ENCODE data around the gene TNFRSF1A.

TNFRSF1A gene

DNA sequence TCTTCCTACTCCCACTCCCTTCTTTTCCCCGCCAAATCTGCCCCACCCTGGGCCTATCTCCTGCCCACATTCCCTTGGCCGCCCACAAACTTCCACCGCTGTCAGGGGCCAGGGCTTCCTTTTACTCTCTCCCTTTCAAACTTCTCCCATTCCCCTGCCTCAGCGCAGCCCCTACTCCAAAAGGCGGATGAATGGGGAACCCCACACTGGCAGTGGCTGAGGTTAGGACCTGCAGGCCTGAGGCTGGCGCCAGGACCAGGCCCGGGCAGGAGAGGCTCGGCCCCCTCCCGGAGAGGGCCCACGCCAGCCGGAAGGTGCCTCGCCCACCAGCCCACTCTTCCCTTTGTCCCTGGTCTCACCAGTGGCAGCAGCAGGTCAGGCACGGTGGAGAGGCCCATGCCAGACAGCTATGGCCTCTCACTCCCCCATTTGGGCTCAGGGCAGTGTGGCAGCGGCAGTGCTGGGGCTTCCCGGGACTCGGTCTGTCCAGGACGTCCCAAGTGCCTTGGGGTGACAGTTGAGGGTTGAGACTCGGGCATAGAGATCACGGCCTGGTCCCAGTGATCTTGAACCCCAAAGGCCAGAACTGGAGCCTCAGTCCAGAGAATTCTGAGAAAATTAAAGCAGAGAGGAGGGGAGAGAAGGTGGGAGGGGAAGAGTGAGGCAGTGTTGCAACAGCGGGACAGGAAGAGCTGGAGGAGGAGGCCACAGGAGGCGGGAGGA is at the start of gene TNFRSF1A:
Gene TNFRSF1A, minus strand, starts transcription at position 660 of the 723 bp plus-strand sequence. Its CDS starts 262 bp downstream, at position 398.
- DNase-seq (ENCODE audit: low read depth in 2 of 2) = no peak

DNA sequence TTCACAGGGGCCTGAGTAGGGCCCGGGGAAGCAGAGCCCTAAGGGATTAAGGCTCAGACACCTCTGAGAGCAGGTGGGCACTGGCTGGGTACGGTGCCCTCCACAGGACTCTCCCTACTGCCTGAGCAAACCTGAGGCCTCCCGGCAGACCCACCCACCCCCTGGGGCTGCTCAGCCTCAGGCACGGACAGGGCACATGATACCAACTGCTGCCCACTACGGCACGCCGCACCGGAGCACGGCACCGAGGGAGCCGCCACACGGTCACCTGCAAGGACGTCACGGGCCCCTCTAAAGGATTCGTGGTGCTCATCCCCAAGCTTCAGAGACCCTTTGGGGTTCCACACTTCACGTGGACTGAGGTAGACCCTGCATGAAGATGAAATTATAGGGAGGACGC is 49.1 kb upstream of the TNFRSF1A start:
- no peak for DNase-seq (ENCODE audit: low read depth in 2 of 2)

DNA sequence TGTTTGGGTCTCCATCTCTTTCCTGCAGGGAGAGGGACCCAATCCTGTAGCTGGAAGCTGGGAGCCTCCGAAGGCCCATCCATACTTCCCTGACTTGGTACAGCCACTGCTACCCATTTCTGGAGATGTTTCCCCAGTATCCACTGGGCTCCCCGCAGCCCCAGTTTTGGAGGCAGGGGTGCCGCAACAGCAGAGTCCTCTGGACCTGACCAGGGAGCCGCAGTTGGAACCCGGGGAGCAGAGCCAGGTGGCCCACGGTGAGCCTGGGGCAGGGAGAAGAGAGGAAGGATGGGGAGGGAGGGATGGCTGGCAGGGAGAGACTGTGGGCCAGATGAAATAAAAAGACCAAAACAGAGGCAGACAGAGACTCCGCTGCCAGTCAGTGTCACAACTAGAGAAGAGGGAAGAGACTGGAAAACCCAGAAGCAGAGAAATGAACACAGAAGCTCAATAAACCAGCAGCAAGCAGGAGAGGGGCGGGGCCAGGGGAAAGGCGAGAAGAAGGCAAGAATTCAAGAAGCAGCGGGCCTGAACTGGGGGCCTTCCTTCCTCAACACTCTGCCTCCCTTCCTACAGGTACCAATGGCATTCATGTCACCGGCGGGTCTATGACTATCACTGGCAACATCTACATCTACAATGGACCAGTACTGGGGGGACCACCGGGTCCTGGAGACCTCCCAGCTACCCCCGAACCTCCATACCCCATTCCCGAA is 48.4 kb upstream of the TNFRSF1A start:
- DNase-seq (ENCODE audit: low read depth in 2 of 2) = no peak

DNA sequence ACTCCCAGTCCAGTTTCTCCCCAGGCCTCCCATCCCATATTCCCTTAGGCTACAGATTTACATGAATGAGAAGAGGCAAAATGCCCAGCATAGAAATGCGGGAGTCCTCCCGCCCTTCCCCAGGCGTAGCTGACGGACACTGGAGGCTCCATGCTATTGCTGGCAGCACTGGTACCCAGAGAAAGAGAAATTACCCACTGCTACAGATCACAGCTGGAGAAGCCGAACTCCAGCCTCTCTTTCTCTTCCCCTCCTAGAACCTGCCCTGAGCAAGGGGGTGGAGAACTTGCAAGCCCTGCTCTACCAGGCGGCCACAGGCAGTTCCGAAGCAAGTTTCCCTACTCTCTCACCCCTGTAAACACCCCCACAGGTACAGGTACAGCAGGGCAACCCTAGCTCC is 45.7 kb upstream of the TNFRSF1A start:
- no peak for DNase-seq (ENCODE audit: low read depth in 2 of 2)

DNA sequence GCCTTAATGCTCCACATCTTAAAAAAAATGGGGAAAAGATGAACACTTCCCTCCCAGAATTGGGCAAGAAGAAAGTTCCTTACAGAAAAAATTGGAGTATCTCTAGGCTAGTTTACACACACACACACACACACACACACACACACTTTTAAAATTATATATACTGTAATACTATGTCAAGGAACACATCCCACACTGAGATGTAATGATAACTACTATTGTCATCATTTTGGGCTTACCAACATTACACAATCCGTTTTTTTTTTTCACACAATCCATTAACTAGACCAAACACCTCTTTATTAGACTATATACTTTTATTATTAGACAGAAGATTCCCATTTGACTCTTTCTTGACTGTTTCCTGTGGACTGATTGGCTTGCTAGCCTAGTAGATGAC is 44.6 kb upstream of the TNFRSF1A start:
- DNase-seq (ENCODE audit: low read depth in 2 of 2) = no peak

DNA sequence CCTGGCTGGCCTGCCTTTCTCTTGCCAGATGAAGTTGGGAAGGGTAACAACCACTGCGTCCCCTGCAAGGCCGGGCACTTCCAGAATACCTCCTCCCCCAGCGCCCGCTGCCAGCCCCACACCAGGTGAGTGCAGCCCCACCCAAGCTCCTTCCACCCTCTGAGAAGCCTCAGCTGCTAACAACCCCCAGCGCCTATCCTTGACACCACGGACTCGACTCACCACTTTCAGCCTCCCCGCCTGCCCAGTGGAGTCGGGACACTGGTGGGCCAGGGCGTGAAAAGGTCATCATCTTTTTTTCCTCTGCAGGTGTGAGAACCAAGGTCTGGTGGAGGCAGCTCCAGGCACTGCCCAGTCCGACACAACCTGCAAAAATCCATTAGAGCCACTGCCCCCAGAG is 44.2 kb upstream of the TNFRSF1A start:
- DNase-seq (ENCODE audit: low read depth in 2 of 2) = no peak

DNA sequence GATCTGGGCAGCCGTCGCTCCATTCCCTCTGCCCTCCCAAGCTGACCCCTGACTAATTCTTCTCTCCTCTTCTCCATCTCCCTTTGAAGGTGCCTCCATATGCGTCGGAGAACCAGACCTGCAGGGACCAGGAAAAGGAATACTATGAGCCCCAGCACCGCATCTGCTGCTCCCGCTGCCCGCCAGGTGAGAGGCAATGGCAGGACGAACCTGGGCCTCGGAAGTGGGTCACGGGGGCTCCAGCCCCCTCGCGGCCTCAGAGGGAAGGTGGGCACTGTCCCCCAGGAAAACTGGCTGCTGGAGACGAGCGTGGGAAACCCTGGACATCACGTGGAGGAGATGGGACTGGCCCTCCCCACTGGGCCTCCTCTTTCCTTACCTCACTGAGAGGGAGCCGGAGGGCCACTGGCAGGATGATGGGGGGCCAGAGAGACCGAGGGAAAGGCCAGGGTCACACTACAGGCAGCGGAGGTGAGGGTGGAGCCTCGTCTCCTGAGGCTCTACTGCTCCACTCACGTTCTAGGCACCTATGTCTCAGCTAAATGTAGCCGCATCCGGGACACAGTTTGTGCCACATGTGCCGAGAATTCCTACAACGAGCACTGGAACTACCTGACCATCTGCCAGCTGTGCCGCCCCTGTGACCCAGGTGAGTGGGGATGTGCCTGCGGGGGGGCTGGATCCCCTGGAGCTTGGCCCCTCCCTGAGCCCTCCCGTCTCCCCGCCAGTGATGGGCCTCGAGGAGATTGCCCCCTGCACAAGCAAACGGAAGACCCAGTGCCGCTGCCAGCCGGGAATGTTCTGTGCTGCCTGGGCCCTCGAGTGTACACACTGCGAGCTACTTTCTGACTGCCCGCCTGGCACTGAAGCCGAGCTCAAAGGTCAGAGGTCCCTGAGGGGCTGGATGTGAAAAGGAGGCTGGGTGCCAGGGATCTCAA is 42.9 kb upstream of the TNFRSF1A start:
- DNase-seq (ENCODE audit: low read depth in 2 of 2) = no peak

DNA sequence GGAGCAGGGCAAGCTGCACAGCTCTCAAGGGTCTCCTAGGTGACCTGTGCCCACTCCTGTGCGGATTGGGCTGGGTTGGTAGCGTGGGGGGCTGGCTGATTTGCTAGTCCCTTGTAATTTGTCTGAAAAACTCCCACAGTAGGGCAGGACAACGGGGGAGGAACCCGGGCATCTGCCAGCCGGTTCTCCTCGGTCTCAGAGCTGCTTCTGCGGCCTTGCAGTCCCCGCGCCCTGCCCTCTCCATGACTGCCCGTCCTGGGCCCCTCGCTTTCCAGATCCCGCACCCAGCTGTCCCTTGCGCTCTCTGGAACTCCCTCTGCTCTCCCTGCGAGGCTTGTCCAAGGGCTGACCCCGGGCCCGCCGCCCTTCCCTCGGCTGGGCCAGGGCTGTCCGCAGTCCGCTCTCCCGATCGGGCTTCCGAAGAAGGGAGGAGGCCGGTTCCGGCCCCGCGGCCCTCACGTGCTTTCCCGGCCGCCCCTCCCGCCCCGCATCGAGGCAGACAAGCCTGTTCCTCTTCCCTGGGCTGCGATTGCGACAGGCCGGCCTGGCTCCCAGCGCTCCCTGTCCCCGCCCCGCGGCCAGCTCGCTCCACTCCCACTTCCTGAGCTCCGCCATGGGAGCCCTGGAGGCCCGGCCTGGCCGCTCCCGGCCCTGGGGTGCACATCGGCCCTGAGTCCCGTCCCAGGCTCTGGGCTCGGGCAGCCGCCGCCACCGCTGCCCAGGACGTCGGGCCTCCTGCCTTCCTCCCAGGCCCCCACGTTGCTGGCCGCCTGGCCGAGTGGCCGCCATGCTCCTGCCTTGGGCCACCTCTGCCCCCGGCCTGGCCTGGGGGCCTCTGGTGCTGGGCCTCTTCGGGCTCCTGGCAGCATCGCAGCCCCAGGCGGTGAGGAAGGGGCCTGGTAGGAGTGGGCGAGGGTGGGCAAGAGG is 42.0 kb upstream of the TNFRSF1A start, which contains the start of gene LTBR:
Gene LTBR, plus strand, starts transcription at position 591 of the 927 bp plus-strand sequence. Its CDS starts 197 bp downstream, at position 788.
- DNase-seq (ENCODE audit: low read depth in 2 of 2) = no peak

DNA sequence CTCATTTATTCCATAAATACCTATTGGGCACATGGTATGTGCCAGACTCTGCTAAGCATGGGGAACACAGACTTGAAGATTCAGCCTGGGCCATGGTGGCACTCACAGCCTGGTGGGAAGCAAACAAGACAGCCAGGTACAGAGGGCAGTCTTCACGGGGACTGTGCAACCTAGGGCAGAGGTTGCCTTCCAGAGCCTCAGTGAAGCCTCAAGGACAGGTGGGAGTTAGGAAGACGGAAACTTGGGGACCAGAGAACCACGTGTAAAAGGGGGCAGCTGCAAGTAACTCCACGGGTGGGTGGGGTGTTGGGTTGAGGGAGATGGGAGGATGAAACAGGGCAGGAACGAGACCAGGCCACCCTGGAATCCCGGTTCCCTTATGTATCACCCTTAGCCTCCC is 41.1 kb upstream of the TNFRSF1A start:
- no peak for DNase-seq (ENCODE audit: low read depth in 2 of 2)

DNA sequence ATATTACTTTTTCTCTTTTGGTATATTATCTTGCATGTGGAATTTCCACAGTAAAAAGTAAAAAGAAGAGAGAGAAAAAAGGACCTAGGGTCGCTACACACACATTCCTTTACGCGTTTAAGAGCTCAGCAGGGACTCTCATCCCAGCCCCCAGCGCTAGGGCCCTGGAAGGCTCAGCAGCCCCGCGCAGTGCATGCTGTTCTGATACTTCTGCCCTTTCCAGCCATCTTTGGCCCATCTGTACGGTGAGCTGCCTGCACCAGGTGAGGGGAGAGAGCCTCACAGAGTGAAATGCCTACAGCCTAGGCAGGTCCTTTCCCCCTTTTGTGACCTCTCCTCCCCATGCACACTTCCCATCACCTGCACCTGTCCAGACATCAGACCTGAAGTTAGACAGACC is 40.5 kb upstream of the TNFRSF1A start:
- DNase-seq (ENCODE audit: low read depth in 2 of 2) = no peak

DNA sequence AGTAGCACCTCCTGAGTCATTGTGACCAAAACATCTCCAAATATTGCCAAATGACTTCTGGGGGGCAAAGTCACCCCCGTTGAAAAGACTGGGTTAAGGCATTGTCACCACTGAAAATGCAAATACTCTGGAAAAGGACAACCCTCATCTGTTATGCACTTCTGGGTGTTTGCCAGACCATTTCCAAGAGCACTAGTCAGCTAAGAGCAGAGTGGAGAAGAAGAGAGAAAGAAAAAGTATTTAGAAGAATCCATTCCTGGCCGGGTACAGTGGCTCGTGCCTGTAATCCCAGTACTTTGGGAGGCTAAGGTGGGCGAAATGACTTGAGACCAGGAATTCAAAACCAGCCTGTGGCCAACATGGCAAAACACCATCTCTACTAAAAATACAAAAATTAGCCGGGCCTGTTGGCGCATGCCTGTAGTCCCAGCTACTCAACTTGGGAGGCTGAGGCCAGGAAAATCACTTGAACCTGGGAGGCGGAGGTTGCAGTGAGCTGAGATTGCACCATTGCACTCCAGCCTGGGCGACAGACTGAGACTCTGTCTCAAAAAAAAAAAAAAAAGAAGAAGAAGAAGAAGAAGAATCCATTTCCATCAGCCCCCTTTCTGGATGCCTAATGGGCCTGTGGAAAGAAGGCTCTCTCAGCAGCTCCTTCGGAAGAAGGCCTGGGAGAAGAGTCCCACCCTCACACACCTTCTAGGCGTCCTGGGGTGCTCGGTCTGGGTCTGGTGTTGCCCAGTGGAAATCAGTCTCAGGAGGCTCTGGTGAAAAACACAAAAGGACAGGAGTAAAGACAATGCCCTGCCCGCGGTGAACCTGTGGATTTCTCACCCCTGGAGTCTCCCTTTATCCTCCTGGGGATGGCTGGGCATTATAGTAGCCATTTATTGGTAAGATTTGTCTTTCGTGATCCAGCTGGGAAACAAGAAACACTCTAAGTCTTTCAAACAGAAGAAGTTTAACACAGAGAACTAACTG is 38.6 kb upstream of the TNFRSF1A start:
- DNase-seq (ENCODE audit: low read depth in 2 of 2) = no peak

DNA sequence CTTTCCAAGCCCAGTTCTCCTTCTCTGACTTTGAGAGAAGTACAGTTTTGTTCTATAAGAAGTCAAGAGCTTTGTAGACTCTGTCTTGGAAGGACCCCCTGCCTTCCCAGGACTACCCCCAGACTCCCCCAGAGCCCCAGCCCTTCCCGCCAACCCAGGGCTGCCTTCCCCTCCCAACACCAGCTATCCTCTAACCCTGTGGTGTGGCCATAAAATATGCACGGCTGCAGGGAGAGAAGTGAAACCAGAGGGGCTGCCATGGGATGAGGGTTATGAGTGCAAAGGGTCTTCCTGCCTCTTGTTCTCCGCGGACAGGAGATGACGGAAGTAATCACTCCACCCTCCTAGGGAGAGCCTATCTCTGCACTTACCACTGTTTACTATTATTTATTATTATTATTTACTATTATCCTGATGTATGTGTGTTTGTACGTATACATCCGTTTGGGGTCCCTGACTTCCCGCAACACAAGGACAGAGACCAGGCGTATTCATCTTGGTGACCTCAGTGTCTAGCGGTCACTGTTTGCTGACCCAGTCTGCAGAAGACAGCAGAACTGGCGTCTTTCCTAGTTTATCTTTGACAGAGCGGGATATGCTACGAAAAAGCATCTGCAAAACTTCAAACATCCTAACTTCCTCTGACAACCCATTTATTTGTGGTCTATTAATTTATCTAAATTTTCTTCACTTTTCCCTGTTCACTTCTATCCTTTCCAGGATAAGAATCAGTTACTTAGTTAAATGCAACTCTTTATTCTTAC is 37.0 kb upstream of the TNFRSF1A start:
- DNase-seq (ENCODE audit: low read depth in 2 of 2) = no peak

DNA sequence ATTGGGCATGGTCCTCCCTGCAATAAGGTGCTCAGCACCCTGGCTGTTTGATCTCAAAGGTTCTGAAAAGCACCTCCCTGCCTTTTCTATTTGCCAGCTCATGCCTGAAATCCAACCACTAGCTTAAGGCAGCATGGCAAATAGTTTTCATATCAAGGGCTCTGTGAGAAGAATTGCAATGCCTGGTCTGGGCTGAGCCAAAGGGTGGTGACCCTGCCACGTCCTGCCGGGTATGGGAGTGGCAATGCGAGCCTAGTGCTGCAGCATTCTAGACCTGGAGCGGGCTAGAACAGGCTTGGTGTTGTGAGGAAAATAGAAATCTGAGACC is 35.8 kb upstream of the TNFRSF1A start:
- no peak for DNase-seq (ENCODE audit: low read depth in 2 of 2)

DNA sequence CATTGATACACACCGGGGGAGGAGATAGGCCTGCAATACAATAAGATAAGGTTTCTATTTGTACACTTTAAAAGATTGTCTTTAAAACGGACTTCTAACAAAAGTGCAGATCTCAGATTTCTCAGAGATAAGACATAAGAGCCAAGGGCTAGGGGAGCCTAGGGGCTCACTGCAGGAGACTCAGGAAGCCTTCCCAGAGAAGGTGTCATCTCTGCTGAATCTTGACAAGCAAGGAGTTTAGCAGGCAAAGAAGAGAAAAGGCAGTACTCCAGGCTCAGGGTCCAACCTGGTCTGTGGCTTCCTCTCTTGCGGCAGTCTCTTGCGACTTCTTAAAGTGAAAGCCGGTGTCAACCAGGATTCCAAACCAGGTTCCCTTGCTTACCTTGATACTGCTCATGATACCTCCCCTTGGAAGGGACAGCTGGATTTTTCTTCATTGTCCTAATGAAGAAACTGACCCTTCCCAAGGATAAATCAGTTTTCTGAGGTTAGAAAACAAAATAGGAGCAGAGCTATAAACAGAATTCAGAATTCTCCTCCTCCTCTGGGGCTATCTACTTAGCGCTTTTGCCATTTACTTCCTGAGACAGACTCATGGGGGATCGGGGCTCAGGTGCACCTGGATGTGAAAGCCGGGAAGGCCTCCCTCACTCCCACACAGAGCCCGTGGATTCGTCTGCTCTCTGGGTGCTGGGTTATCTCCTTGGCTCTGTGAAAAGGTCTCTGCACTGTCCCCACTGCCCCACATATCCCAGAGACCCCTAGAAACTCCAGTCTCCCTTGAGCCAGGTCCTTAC is 35.2 kb upstream of the TNFRSF1A start:
- DNase-seq (ENCODE audit: low read depth in 2 of 2) = no peak

DNA sequence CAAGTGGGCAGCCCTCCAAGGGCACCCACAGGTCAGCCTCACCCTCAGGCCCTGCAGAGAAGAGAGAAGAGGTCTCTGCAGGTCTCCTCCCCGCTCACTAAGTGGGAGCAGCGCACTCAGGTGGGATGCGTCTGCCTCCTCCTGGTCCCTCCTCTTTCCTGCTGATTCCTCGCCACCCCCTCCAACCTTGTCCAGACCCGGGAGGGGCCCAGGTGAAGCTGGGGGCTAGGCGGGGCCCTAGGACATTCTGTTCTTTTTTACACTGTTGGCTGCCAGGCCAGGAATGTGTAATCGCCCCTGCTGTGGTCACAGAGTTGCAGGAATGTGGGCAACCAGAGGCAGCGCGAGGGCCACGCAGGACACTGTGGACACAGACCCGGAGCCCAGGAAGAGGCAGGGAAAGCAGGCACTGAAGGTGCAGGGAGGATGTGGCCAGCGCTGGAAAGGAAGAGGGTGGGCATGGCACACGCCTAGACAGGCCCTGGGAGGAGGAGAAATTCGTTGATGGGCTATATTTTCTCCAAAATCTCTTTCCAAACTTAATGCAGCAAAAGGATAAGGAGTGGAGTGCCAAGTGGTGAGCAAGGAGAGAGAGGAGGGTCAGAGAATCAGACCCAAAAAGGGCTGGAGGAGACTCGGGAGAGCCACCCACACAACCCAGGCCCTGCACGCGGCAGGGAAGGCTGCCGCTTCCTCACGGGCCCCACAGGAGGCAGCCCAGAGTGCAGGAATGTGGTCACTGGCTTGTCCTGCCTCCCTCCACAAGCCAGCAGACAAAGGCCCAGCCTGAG is 34.4 kb upstream of the TNFRSF1A start:
- no peak for DNase-seq (ENCODE audit: low read depth in 2 of 2)

DNA sequence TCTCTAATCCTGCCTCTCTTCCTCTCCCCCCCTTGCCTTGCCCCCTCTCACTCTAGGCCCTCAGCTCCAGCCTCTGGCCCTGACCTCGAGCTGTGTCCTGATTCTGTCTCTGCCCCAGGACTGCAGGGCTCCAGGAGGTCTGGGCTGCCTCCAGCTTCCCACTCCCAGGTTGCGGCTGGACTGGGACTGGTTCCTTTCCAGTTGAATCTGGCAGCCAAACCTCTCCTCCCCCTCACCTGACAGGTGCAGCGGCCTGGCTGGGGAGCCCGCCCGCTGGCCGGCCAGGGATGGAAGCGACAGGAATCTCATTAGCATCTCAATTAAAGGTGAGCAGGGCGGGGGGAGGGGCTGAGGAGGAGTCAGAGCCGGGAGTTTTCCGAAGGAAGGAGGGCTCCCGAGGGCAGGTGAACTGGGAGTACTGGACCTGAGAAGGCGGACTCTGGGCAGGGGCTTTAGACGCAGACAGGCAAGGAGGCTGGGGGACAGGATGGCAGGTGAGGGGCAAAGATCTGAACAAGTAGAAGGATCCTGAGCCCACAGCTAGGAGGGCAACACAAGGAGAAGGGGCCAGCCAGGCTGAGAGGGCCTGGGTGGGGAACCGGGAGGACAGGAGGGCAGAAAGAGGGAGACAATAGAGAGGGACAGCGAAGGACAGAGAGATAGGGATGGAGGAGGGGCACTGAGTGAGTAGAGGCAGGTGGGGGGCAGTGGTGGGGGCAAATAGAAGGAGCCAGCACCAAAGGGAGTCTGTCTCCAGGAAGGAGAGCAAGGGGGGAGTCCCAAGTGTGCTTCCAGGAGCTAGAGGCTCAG is 33.6 kb upstream of the TNFRSF1A start, which contains the start of gene SCNN1A:
Gene SCNN1A, minus strand, starts transcription at position 295 of the 810 bp plus-strand sequence. CDS start 780 bp downstream, outside the sequence.
- DNase-seq (ENCODE audit: low read depth in 2 of 2) = no peak

DNA sequence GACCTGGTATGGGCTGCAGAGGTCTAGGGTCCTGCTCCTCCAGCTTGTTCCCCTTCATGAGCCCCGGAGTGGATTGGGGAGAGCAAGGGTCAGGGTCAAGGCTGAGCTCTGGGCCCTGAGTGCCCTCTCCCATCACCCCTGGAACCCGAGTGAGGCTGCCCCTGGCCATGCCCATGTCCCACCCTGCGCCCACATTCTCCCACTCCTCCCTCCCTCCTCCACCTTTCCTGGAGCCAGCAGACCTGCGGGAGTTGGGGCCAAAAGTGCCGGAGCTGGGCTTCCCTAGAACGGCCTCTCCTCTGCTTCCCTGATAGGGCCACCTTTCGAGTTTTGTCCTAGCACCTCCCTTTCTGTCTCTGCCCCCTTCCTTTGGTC is 32.9 kb upstream of the TNFRSF1A start:
- DNase-seq (ENCODE audit: low read depth in 2 of 2) = no peak
